ENCODE data around the gene CSNK1G3.

Gene CSNK1G3

DNA sequence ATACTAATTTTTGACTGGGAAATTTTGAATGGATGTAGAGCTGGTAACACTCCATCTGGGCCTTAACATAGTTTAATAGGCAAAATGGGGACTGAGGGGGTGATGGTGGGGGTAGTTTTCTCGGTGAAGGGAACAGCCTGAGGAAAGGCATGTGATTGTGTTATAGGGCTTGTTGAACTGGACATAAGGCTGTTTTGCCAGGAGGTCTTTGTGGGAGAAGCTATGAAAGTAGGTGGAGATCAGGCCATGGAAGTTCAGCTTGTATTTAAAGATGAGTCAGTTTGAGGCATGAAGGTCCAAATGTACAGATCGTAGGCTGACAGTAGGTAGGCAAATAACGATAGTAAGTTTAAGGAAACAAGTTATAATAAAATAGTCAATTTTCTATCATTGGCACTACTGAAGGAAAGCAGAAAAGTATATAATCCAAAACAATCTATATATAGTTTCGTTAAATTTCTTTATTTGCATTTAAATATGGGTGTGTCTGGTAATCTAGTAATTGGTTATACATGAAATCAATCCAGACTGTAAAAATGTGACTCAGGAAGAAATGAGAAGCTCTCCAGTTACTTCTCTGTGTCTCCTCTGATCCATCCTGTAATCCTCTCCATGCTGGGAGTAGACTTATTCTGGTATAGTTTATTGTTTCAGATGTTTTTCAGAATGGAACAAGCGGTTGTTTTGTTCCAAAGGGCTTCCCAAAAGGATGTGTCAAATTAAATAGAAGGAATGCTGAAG, 2.8 kb downstream of the CSNK1G3 start:
- DNase-seq = no peak

GRCh38 chr5:123515904-123516303, 3.9 kb downstream of the CSNK1G3 start:
- no peak for DNase-seq

DNA sequence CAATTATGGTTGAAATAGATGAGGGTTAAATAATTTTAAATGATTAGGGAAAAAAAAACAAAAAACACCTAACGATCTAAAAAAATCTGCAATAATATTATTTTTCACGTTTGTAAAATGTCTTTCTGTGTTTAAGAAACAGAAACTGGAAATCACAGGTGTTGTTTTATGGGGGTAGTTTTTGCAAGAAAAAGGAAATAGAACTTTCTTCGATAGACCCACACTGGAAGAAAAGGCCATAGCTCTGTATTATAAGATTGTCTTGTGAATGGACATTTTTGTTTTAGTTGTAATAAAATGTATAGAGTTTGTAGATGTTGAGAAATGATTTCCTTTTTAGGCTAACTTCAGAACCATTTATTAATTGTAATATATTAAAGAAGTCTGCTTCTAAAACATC, 5.5 kb downstream of the CSNK1G3 start:
- no peak for DNase-seq

- no peak for DNase-seq
Measured at GRCh38 chr5:123518111-123518510, 6.1 kb downstream of the CSNK1G3 start.

DNA sequence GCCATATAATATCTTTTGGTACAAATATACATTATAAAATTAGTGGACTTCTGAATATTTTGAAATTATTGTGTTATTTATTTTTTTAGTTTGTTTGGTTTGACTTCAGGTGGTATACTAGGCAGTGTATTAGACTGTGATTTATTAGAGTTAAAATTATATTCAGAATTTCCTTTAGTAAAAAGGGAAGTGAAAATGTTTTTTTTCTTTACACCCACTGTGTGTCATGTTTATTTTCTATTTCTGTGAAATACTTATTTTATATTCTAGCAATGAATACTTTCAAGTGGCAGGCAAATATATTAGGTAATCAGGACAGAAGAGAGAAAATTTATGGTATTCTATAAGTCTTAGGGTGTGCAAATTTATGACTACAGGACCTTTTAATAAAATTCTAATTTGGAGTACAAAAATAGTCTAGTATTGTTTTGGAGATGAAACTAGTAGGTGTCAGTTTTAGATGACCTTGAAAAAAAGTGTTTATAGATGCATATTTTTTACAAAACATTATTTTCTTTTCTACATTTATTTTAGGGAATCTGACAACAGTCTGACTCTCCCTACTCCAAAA, 8.8 kb downstream of the CSNK1G3 start:
- no peak for DNase-seq

DNA sequence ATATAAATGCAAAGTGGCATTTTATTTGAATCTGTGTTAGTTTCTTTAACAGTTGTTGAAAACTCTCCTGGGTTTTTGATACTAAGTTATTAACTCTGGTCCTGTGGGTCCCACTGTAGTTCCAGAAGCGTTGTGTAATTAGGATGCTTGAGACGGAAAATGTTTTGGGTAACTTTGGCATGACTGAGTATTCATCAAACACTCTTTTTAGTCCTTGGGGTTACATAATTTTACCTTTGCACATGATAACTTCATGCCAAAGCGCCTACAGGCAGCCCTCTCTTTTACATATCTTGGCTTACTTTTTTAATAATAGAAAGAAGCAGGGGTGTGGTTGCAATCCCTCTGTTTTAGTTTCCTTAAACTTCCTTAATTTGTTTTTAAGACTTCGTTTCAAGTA, 12.2 kb downstream of the CSNK1G3 start:
- DNase-seq = no peak

DNA sequence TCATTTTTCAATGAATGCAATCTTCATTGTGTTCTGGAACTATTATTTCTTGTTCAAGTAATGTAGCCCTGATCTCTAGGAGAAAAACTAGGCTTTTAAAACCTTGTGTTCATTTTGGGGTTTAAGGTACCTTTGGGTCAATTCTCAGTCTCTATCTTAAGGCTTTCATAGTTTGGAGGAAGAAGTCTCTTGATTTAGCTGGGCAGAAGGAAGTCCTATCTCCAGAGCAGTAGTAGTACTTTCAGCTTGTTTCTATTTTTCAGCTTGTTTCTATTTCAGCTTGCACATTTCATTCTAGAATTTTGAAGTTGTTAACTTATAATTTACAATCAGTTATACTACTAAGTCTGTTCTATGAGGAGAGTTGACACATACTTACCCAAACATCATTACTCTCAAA, 15.2 kb downstream of the CSNK1G3 start:
- no peak for DNase-seq

GRCh38 chr5:123528065-123528464, 16.1 kb downstream of the CSNK1G3 start:
- no peak for DNase-seq

- DNase-seq = no peak
Measured at GRCh38 chr5:123528878-123529277, 16.9 kb downstream of the CSNK1G3 start.

DNA sequence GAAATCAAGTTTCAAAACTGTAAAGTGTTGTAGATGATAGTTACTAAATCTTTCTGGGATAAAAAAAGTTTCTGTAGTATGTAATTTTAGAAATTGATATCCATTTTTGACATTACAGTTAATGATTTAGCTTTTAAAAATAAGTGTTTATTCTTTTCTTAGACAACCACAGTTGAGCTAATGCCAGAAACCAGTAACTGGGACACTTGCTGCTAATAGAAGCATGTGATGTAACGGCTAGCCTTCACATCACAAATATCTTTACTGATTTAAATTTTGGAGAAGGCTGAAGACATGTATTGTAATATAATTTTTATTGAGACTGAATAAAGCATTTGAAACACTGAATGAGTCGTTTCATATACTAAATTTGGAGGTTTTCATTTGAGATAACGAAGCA, 18.8 kb downstream of the CSNK1G3 start:
- DNase-seq = no peak

DNA sequence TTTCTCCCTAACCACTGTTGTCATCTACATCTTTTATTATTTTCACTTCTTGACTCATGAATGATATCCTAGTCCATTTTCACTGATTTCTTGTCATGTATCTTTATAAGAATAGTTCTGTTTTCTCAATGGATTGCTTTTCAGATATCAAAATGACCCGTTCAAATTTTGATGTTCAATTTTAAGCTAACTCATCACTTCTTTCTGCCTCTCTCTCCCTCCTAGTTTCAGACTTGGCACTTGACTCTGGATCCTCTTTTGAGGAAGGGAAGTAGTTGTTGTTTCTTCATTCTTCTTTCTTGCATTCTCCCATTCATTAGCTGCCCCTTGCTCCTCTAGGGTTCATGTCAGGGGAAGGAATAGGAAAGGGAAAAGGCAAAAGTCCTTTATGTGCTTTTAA, 23.7 kb downstream of the CSNK1G3 start:
- no peak for DNase-seq

DNA sequence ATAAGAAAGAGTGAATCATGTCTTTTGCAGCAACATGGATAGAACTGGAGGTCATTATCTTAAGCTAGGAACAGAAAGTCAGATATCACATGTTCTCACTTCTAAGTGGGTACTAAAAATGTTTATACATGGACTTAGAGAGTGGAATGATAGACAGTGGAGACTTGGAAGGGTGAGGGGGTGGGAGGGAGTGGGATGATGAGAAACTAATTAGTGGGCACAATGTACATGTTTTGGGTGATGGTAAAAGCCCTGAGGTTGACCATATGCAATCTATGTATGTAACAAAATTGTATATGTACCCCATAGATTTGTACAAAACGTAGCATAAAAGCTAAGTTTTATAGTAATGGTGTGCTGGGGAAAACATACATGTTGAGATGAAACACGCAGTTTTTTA, 25.3 kb downstream of the CSNK1G3 start:
- no peak for DNase-seq

- DNase-seq = no peak
Measured at GRCh38 chr5:123537845-123538244, 25.9 kb downstream of the CSNK1G3 start.

DNA sequence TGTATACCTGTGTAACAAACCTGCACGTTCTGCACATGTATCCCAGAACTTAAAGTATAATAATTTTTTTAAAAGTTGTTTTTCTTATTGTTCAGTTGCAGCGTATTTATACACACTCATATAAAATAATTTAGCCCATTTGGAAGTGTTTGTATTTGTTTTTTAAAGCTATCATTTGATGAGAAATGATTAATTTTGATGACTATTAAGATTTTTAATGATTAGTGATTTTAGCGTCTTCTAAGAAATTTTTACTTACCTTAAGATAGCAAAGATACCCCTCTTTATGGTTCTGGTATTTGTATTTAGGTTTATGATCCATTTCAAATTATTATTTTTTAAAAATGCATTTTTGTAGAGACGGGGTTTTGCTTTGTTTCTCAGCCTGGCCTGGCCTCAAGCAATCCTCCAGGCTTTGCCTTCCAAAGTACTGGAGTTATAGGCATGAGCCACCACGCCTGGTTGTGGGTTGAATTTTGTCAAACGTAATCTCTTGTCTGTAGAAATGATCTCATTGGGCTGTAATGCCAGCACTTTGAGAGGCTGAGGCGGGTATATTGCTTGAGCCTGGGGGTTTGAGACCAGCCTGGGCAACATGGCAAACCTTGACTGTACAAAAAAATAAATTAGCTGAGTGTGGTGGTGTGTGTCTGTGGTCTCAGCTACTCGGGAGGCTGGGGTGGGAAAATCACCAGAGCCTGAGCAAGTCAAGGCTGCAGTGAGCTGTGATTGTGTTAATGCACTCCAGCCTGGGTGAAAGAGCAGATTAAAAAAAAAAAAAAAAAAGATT, 26.9 kb downstream of the CSNK1G3 start:
- DNase-seq = no peak

GRCh38 chr5:123540534-123540933, 28.6 kb downstream of the CSNK1G3 start:
- no peak for DNase-seq

GRCh38 chr5:123543438-123543837, 31.5 kb downstream of the CSNK1G3 start:
- no peak for DNase-seq

DNA sequence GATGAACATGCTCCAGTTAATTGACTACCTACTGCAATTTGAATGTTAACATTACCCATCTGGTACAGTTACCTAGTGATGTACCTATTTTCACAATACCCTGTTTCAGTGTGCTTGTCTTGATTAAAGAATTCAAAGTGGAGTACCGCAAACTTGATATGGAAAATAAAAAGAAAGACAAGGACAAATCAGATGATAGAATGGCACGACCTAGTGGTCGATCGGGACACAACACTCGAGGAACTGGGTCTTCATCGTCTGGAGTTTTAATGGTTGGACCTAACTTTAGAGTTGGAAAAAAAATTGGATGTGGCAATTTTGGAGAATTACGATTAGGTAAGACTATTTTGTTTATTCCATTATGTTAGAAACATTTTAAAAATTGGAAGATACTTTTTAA, 33.5 kb downstream of the CSNK1G3 start:
- no peak for DNase-seq

DNA sequence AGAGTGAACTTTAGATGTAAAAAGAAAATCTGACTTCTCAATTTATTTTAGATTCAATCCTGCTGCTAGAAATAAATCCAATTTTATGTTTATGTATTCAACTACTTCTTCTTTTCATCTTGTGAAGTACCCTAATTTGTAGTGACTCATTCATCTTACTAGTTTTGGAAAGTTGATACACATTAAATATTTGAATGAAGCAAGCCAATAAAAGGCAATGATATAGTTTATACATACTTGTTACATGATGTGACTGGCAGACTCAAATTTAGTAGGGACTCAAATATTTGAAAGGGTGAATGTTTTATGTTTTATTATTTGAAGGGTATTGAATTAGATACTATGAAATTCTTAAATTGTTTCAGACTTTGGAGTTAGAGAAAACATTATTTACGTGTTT, 34.7 kb downstream of the CSNK1G3 start:
- DNase-seq = no peak

GRCh38 chr5:123549256-123549904, 37.4 kb downstream of the CSNK1G3 start:
- DNase-seq = no peak

DNA sequence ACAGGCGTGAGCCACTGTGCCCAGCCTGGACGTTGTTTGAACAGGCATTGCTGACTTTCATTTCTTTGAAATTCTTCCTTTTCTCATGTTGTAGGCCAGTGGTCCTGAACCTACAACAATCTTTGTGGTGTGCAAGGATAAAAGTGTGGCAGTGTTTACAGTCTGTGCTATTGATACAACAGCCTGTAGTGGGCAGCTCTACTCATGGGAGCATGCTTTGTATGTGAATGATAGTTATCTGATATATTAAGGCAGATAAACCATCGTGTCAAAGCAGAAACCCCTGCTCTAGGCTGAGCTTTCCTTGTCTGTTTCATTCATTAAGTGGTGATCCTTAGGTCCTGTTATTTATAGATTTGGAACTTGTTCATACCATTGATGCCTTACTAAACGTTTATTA, 42.6 kb downstream of the CSNK1G3 start:
- no peak for DNase-seq

DNA sequence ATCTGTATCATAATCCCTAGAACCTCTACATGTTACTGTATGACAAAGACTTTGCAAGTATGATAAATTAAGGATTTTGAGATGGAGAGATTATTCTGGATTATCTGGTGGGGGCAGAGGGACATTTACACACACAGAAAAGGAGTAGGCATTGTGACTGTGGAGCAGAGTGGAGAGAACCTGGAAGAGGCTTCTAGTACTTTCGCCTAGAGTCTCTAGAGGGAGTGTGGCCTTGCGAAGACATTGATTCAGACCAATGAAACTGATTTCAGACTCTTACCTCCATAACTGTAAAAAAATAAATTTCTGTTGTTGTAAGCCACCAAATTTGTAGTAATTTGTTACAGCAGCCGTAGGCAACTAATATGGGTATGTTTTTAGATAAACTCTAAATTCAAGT, 45.9 kb downstream of the CSNK1G3 start:
- DNase-seq = no peak

- no peak for DNase-seq
Measured at GRCh38 chr5:123558762-123559433, 46.9 kb downstream of the CSNK1G3 start.

DNA sequence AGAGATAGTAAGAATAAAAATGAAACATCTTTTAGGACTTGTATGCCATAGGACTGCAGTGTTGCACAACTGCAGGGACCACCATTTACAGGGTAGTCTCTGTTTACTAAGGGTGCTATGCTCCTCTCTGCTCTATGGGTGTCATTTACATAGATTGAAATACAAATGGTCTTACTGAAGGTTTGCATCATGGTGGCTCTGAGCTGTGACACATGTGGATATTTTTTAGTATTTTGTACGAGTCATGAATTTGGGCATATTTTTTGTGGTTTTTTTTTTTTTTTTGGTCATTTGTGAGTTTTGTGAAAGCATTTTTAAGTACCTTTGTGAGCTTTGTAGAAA, 47.4 kb downstream of the CSNK1G3 start:
- DNase-seq = no peak
